ENCODE measurements around the gene USHBP1. TPM values are rescaled to one million over a fixed set of nuclear protein-coding genes. Genes with fewer than 3 reads are reported as not detected.
A peak's percentile ranks its signal among the peaks of the same experiment; 100 is the strongest.

The USHBP1 gene
- total and polyA plus RNA-seq, 2 donors (not counting 1 experiment from before 2014, with no cell fraction given), result 0.39 TPM; not detected in 1

- Mint-ChIP-seq H3K4me1 (peaks cover 8% of the 10 kb centered on the region), H3K27ac (peak within 1 kb of the TSS; percentile 63), H3K9me3 (ENCODE audit: insufficient read depth) (no peaks in the 10 kb centered on the region), H3K27me3 (no peaks in the 10 kb centered on the region), H3K4me3 (peak within 1 kb of the TSS; percentile 93)
- no peak for TF ChIP-seq EZH2 (IDR thresholded peaks at IDR 0.05; ENCODE audit: borderline replicate concordance, insufficient read depth, low read depth, low read length, poor library complexity, severe bottlenecking)
- TF ChIP-seq, protein P1, sequence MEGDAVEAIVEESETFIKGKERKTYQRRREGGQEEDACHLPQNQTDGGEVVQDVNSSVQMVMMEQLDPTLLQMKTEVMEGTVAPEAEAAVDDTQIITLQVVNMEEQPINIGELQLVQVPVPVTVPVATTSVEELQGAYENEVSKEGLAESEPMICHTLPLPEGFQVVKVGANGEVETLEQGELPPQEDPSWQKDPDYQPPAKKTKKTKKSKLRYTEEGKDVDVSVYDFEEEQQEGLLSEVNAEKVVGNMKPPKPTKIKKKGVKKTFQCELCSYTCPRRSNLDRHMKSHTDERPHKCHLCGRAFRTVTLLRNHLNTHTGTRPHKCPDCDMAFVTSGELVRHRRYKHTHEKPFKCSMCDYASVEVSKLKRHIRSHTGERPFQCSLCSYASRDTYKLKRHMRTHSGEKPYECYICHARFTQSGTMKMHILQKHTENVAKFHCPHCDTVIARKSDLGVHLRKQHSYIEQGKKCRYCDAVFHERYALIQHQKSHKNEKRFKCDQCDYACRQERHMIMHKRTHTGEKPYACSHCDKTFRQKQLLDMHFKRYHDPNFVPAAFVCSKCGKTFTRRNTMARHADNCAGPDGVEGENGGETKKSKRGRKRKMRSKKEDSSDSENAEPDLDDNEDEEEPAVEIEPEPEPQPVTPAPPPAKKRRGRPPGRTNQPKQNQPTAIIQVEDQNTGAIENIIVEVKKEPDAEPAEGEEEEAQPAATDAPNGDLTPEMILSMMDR (IDR thresholded peaks at IDR 0.05), result no peak
- CTCF ChIA-PET, result interaction anchor here (0.6 to 5.9 kb wide), 22 partner anchors 10 to 569 kb away, joined by 3 to 52 read pairs (median 4); partner anchors contain the start of genes BABAM1, DDA1, MRPL34 and USE1
- Histone ChIP-seq H3K9ac (ENCODE audit: low read length) (peak within 1 kb of the TSS; percentile 78), H2AFZ (ENCODE audit: insufficient read depth, low read depth, low read length, poor library complexity, severe bottlenecking) (peak within 1 kb of the TSS; percentile 85), H3K4me2 (replicated peaks; ENCODE audit: low read depth, low read length, poor library complexity, severe bottlenecking) (peak within 1 kb of the TSS; percentile 92), H3K79me2 (ENCODE audit: control insufficient read depth, insufficient read depth, low read length) (no peaks in the 10 kb centered on the region), H3K4me1 (ENCODE audit: control insufficient read depth in 2 of 2, insufficient read depth in 2 of 2, low read length in 2 of 2) (peaks cover 5 to 21% of the 10 kb centered on the region in 2 donors), H3K4me3 (ENCODE audit: control extremely low read depth in 1 of 5, extremely low read depth in 1 of 5, insufficient read depth in 1 of 5, low read depth in 2 of 5, low read length in 4 of 5) (peak within 1 kb of the TSS; percentile 48 to 92 (median 66)), H3K36me3 (replicated peaks in 1 of 2; ENCODE audit: control extremely low read depth in 1 of 2, control insufficient read depth in 1 of 2, extremely low read depth in 1 of 2, insufficient read depth in 2 of 2, low read length in 1 of 2) (peaks cover 0 to 20% of the 10 kb centered on the region in 2 experiments), H3K27ac (ENCODE audit: low read length in 2 of 2) (peak within 1 kb of the TSS; percentile 16 to 33), H3K27me3 (replicated peaks in 1 of 4; ENCODE audit: control extremely low read depth in 1 of 4, control insufficient read depth in 3 of 4, insufficient read depth in 4 of 4, low read length in 3 of 4) (no peaks in the 10 kb centered on the region), H4K20me1 (ENCODE audit: control insufficient read depth, insufficient read depth, low read length, poor library complexity, severe bottlenecking) (no peaks in the 10 kb centered on the region), H3K9me3 (ENCODE audit: control extremely low read depth in 1 of 3, control insufficient read depth in 2 of 3, insufficient read depth in 1 of 3, low read length in 2 of 3) (no peaks in the 10 kb centered on the region)
- DNase-seq, result peak; percentile 75
- 3% methylated on average over 75 of the region's 75 CpGs for WGBS (ENCODE audit: insufficient coverage)
- intact Hi-C loops (cut with micrococcal nuclease), result loop anchor here (1.0 to 10.0 kb wide), 5 partner anchors 20 to 567 kb away; no protein-coding TSS in a partner anchor
- ATAC-seq (ENCODE audit: low read depth), result peak; percentile 65
- POLR2A ChIA-PET, result interaction anchor here (0.6 to 1.5 kb wide), 11 partner anchors 8 to 567 kb away, joined by 3 to 12 read pairs (median 5); partner anchors contain the start of genes BABAM1, MYO9B, OCEL1 and USE1
Observed at GRCh38 chr19:17281391-17282304, 17.1 kb upstream of the USHBP1 start, which contains the start of gene ANKLE1. ANKLE1 (plus strand) TSS chr19:17281901; CDS start chr19:17281921, 20 bp downstream.

Measured in B cell (primary cell).